IPS DF 6.9 (cell line): ENCODE results near the gene OSR1.

Experiments
- DNase-seq: peaks from one replicate; pipeline ENCODE4 v3.0.0-alpha.2; 2013; ENCODE audit warnings: low read depth, low spot score
- H3K27ac ChIP-seq: one replicate; pipeline ENCODE4 v1.5.1; 2013; ENCODE audit warnings: low read length, control low read depth
- H3K27me3 ChIP-seq: 2 replicates; pipeline ENCODE4 v1.6.1; 2013; ENCODE audit warnings: mild to moderate bottlenecking, low read length; ENCODE audit not compliant: control insufficient read depth, insufficient read depth
- H3K36me3 ChIP-seq: 2 replicates; pipeline ENCODE4 v1.6.1; 2013; ENCODE audit warnings: low read length; ENCODE audit not compliant: control insufficient read depth, insufficient read depth
- H3K4me1 ChIP-seq: 2 replicates; pipeline ENCODE4 v1.6.1; 2013; ENCODE audit warnings: low read length; ENCODE audit not compliant: control insufficient read depth, insufficient read depth
- H3K4me3 ChIP-seq: 2 replicates; pipeline ENCODE4 v1.5.1; 2013; ENCODE audit warnings: mild to moderate bottlenecking, low read length
- H3K9me3 ChIP-seq: 2 replicates; pipeline ENCODE4 v1.6.1; 2013; ENCODE audit warnings: low read length, inconsistent platforms; ENCODE audit not compliant: control insufficient read depth, insufficient read depth
- WGBS: extraction: QIAGEN DNeasy Blood & Tissue Kit; methylation state at CpG from one replicate; pipeline ENCODE4 v1.1.7; 2013; ENCODE audit warnings: mixed read lengths, missing lambda C conversion rate; ENCODE audit not compliant: insufficient read length, insufficient coverage; 5-methylcytosine and 5-hydroxymethylcytosine counted together

OSR1 gene

GRCh38 chr2:19368760-19369159 is 10.3 kb upstream of the OSR1 start:
- H3K36me3 ChIP-seq: no peaks in the 10 kb centered on the region
- no peak overlapping the region for H3K4me3 ChIP-seq
- DNase-seq: no peak
- no CpG with 5 or more reads among the region's 4 CpGs for WGBS
- no peaks in the 10 kb centered on the region for H3K4me1 ChIP-seq
- peaks cover 11% of the 10 kb centered on the region; the same call in 1 of the 2 replicates for H3K27me3 ChIP-seq
- no peaks in the 10 kb centered on the region for H3K9me3 ChIP-seq
- no peak overlapping the region for H3K27ac ChIP-seq

GRCh38 chr2:19367326-19367725 is 8.9 kb upstream of the OSR1 start:
- Histone ChIP-seq H3K36me3 (no peaks in the 10 kb centered on the region), H3K4me1 (no peaks in the 10 kb centered on the region), H3K27ac (no peak overlapping the region), H3K27me3 (peaks cover 26% of the 10 kb centered on the region), H3K9me3 (no peaks in the 10 kb centered on the region), H3K4me3 (no peak overlapping the region)
- no CpG with 5 or more reads among the region's 5 CpGs for WGBS
- no peak for DNase-seq

- WGBS: no CpG with 5 or more reads among the region's 3 CpGs
- H3K27me3 ChIP-seq: peaks cover 48% of the 10 kb centered on the region
- no peaks in the 10 kb centered on the region for H3K36me3 ChIP-seq
Measured at GRCh38 chr2:19365126-19365525, 6.7 kb upstream of the OSR1 start.

GRCh38 chr2:19364014-19364413 is 5.6 kb upstream of the OSR1 start:
- DNase-seq: no peak
- 0 out of 2 replicates have a peak, but pooled peaks cover under 1% of the 10 kb centered on the region for H3K4me1 ChIP-seq
- H3K27ac ChIP-seq: no peak overlapping the region
- no peak overlapping the region for H3K4me3 ChIP-seq
- WGBS: no CpG with 5 or more reads among the region's 3 CpGs
- peaks cover 59% of the 10 kb centered on the region for H3K27me3 ChIP-seq
- H3K9me3 ChIP-seq: no peaks in the 10 kb centered on the region
- H3K36me3 ChIP-seq: no peaks in the 10 kb centered on the region

More at GRCh38 chr2:19365126-19365525, 6.7 kb upstream of the OSR1 start:
- H3K9me3 ChIP-seq: no peaks in the 10 kb centered on the region
- H3K27ac ChIP-seq: no peak overlapping the region
- no peaks in the 10 kb centered on the region for H3K4me1 ChIP-seq
- no peak for DNase-seq
- H3K4me3 ChIP-seq: no peak overlapping the region

GRCh38 chr2:19363474-19363778 is 5.0 kb upstream of the OSR1 start:
- H3K4me1 ChIP-seq: 0 out of 2 replicates have a peak, but pooled peaks cover 1% of the 10 kb centered on the region
- no peak overlapping the region for H3K4me3 ChIP-seq
- H3K36me3 ChIP-seq: no peaks in the 10 kb centered on the region
- no CpG with 5 or more reads among the region's 20 CpGs for WGBS
- no peak for DNase-seq
- no peak overlapping the region for H3K27ac ChIP-seq
- H3K9me3 ChIP-seq: no peaks in the 10 kb centered on the region
- H3K27me3 ChIP-seq: peaks cover 63% of the 10 kb centered on the region

GRCh38 chr2:19362755-19363473 is 4.5 kb upstream of the OSR1 start:
- no peak for DNase-seq
- Histone ChIP-seq H3K27me3 (peaks cover 67% of the 10 kb centered on the region), H3K27ac (no peak overlapping the region), H3K4me3 (no peak overlapping the region), H3K4me1 (0 out of 2 replicates have a peak, but pooled peaks cover 1% of the 10 kb centered on the region), H3K36me3 (no peaks in the 10 kb centered on the region), H3K9me3 (no peaks in the 10 kb centered on the region)
- WGBS: no CpG with 5 or more reads among the region's 33 CpGs

- DNase-seq: no peak
- H3K4me1 ChIP-seq: 0 out of 2 replicates have a peak, but pooled peaks cover 3% of the 10 kb centered on the region
- no peaks in the 10 kb centered on the region for H3K9me3 ChIP-seq
- H3K27ac ChIP-seq: no peak overlapping the region
- H3K27me3 ChIP-seq: peaks cover 74% of the 10 kb centered on the region
- H3K4me3 ChIP-seq: no peak overlapping the region
- WGBS: no CpG with 5 or more reads among the region's 16 CpGs
- H3K36me3 ChIP-seq: no peaks in the 10 kb centered on the region
Measured at GRCh38 chr2:19362094-19362754, 3.8 kb upstream of the OSR1 start.

- Histone ChIP-seq H3K4me3 (peak overlapping the region; percentile 13; the same call in 1 of the 2 replicates), H3K27me3 (peaks cover 81% of the 10 kb centered on the region), H3K27ac (no peak overlapping the region), H3K9me3 (no peaks in the 10 kb centered on the region), H3K4me1 (0 out of 2 replicates have a peak, but pooled peaks cover 3% of the 10 kb centered on the region), H3K36me3 (no peaks in the 10 kb centered on the region)
- DNase-seq: no peak
- no CpG with 5 or more reads among the region's 51 CpGs for WGBS
Measured at GRCh38 chr2:19361325-19361990, 3.0 kb upstream of the OSR1 start.

GRCh38 chr2:19360966-19361321 is 2.5 kb upstream of the OSR1 start:
- H3K27ac ChIP-seq: no peak overlapping the region
- no peaks in the 10 kb centered on the region for H3K9me3 ChIP-seq
- DNase-seq: no peak
- no peak overlapping the region; the same call in 1 of the 2 replicates for H3K4me3 ChIP-seq
- no peaks in the 10 kb centered on the region for H3K36me3 ChIP-seq
- WGBS: no CpG with 5 or more reads among the region's 17 CpGs
- peaks cover 4% of the 10 kb centered on the region for H3K4me1 ChIP-seq
- peaks cover 86% of the 10 kb centered on the region for H3K27me3 ChIP-seq

- no peak overlapping the region for H3K4me3 ChIP-seq
- no CpG with 5 or more reads among the region's 4 CpGs for WGBS
Measured at GRCh38 chr2:19360266-19360965, 2.0 kb upstream of the OSR1 start.

More at GRCh38 chr2:19360266-19360965, 2.0 kb upstream of the OSR1 start:
- no peak overlapping the region for H3K27ac ChIP-seq
- peaks cover 92% of the 10 kb centered on the region for H3K27me3 ChIP-seq
- no peaks in the 10 kb centered on the region for H3K9me3 ChIP-seq
- H3K4me1 ChIP-seq: peaks cover 5% of the 10 kb centered on the region
- H3K36me3 ChIP-seq: no peaks in the 10 kb centered on the region
- DNase-seq: no peak
